Measurements from ENCODE around the gene CPLANE2. TPM values are rescaled to one million over a fixed set of nuclear protein-coding genes. Genes with fewer than 3 reads are reported as not detected.

The CPLANE2 gene
- polyA plus RNA-seq, 1 donor from 2014 or later = 5.7 TPM

DNA sequence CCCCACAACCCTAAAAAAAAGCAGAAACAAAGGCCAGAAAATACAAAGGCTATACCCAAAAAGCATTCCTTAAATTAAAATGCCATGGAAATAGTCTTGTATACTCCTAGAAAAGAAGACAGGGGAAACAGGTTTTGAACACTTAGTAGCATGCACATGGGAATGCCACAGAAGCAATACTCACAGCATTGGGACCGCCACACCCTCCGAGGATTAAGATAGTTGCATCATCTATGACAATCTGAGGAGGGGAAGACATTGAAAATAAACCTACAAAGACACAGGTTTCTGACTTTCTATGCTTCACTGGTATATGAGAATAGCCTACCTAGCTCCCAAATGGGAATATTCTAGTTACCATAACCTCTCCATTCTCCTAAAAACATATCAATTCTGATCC lies 15.9 kb upstream of the CPLANE2 start:
- no peaks in the 10 kb centered on the region for H3F3A ChIP-seq (ENCODE audit: insufficient read depth, low read length, poor library complexity, severe bottlenecking)
- H3K4me2 ChIP-seq (ENCODE audit: low read length) = no peak overlapping the region
- no peak overlapping the region for H3K27ac ChIP-seq (ENCODE audit: low read length)
- H4K20me1 ChIP-seq (ENCODE audit: insufficient read depth) = no peaks in the 10 kb centered on the region
- TF ChIP-seq EZH2 (IDR thresholded peaks at IDR 0.05; ENCODE audit: borderline replicate concordance, insufficient read depth, low read length, poor library complexity, severe bottlenecking) (no peak), POLR2AphosphoS5 (IDR thresholded peaks at IDR 0.05) (no peak), SMC3 (conservative IDR thresholded peaks at IDR 0.05; ENCODE audit: poor library complexity) (no peak), RAD21 (conservative IDR thresholded peaks at IDR 0.05) (no peak), EP300 (conservative IDR thresholded peaks at IDR 0.05; ENCODE audit: poor library complexity, severe bottlenecking) (no peak), TAF1 (IDR thresholded peaks at IDR 0.05; ENCODE audit: low read depth) (no peak), MXI1 (conservative IDR thresholded peaks at IDR 0.05; ENCODE audit: poor library complexity, severe bottlenecking) (no peak)
- TF ChIP-seq, protein P1, sequence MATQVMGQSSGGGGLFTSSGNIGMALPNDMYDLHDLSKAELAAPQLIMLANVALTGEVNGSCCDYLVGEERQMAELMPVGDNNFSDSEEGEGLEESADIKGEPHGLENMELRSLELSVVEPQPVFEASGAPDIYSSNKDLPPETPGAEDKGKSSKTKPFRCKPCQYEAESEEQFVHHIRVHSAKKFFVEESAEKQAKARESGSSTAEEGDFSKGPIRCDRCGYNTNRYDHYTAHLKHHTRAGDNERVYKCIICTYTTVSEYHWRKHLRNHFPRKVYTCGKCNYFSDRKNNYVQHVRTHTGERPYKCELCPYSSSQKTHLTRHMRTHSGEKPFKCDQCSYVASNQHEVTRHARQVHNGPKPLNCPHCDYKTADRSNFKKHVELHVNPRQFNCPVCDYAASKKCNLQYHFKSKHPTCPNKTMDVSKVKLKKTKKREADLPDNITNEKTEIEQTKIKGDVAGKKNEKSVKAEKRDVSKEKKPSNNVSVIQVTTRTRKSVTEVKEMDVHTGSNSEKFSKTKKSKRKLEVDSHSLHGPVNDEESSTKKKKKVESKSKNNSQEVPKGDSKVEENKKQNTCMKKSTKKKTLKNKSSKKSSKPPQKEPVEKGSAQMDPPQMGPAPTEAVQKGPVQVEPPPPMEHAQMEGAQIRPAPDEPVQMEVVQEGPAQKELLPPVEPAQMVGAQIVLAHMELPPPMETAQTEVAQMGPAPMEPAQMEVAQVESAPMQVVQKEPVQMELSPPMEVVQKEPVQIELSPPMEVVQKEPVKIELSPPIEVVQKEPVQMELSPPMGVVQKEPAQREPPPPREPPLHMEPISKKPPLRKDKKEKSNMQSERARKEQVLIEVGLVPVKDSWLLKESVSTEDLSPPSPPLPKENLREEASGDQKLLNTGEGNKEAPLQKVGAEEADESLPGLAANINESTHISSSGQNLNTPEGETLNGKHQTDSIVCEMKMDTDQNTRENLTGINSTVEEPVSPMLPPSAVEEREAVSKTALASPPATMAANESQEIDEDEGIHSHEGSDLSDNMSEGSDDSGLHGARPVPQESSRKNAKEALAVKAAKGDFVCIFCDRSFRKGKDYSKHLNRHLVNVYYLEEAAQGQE (IDR thresholded peaks at IDR 0.05; ENCODE audit: borderline replicate concordance) = no peak
- TF ChIP-seq, protein P2, sequence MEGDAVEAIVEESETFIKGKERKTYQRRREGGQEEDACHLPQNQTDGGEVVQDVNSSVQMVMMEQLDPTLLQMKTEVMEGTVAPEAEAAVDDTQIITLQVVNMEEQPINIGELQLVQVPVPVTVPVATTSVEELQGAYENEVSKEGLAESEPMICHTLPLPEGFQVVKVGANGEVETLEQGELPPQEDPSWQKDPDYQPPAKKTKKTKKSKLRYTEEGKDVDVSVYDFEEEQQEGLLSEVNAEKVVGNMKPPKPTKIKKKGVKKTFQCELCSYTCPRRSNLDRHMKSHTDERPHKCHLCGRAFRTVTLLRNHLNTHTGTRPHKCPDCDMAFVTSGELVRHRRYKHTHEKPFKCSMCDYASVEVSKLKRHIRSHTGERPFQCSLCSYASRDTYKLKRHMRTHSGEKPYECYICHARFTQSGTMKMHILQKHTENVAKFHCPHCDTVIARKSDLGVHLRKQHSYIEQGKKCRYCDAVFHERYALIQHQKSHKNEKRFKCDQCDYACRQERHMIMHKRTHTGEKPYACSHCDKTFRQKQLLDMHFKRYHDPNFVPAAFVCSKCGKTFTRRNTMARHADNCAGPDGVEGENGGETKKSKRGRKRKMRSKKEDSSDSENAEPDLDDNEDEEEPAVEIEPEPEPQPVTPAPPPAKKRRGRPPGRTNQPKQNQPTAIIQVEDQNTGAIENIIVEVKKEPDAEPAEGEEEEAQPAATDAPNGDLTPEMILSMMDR (IDR thresholded peaks at IDR 0.05; ENCODE audit: poor library complexity, severe bottlenecking) = no peak
- no peak overlapping the region for H3K4me3 ChIP-seq (ENCODE audit: low read length)
- no peak overlapping the region for H2AFZ ChIP-seq (ENCODE audit: low read depth, low read length)
- H3K36me3 ChIP-seq (ENCODE audit: insufficient read depth, low read length) = peaks cover 11% of the 10 kb centered on the region
- H3K27me3 ChIP-seq (ENCODE audit: insufficient read depth, low read depth, low read length) = no peaks in the 10 kb centered on the region
- H3K79me2 ChIP-seq (replicated peaks; ENCODE audit: insufficient read depth, low read length) = no peaks in the 10 kb centered on the region
- H3K9ac ChIP-seq (ENCODE audit: low read length) = no peak overlapping the region
- H3K9me2 ChIP-seq (ENCODE audit: insufficient read depth, low read length) = no peaks in the 10 kb centered on the region
- no peaks in the 10 kb centered on the region for H3K9me3 ChIP-seq (ENCODE audit: low read length)

DNA sequence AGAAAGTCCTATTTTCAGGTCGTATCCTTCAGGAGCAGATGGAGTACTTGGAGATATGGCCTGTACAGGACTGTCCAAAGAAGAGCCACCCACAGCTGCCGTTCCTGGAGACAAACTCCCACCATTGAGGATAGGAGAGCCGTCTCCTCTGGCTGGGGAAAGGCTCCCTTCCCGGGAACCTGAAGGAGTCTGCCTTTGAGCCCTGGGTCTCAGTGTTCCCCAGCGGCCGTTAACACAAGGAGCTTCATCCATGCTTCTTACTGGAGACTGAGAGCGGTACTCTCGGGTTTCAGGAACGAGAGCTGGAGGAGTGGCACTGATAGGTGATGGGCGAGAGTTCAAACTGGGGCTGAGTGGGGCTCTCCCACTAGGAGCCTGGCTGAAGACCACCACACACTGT lies 14.4 kb upstream of the CPLANE2 start:
- Histone ChIP-seq H3K4me3 (ENCODE audit: low read length) (no peak overlapping the region), H3K79me2 (replicated peaks; ENCODE audit: insufficient read depth, low read length) (no peaks in the 10 kb centered on the region), H2AFZ (ENCODE audit: low read depth, low read length) (no peak overlapping the region), H3F3A (ENCODE audit: insufficient read depth, low read length, poor library complexity, severe bottlenecking) (no peaks in the 10 kb centered on the region), H3K9me2 (ENCODE audit: insufficient read depth, low read length) (no peaks in the 10 kb centered on the region), H4K20me1 (ENCODE audit: insufficient read depth) (no peaks in the 10 kb centered on the region), H3K9ac (ENCODE audit: low read length) (no peak overlapping the region), H3K9me3 (ENCODE audit: low read length) (no peaks in the 10 kb centered on the region), H3K27me3 (ENCODE audit: insufficient read depth, low read depth, low read length) (no peaks in the 10 kb centered on the region), H3K27ac (ENCODE audit: low read length) (no peak overlapping the region), H3K4me2 (ENCODE audit: low read length) (no peak overlapping the region), H3K36me3 (ENCODE audit: insufficient read depth, low read length) (peaks cover 16% of the 10 kb centered on the region)
- TF ChIP-seq SMC3 (conservative IDR thresholded peaks at IDR 0.05; ENCODE audit: poor library complexity) = no peak
- TF ChIP-seq, protein P1 (IDR thresholded peaks at IDR 0.05; ENCODE audit: borderline replicate concordance) = no peak
- no peak for TF ChIP-seq TAF1 (IDR thresholded peaks at IDR 0.05; ENCODE audit: low read depth)
- TF ChIP-seq EZH2 (IDR thresholded peaks at IDR 0.05; ENCODE audit: borderline replicate concordance, insufficient read depth, low read length, poor library complexity, severe bottlenecking) = no peak
- TF ChIP-seq, protein P2 (IDR thresholded peaks at IDR 0.05; ENCODE audit: poor library complexity, severe bottlenecking) = no peak
- no peak for TF ChIP-seq EP300 (conservative IDR thresholded peaks at IDR 0.05; ENCODE audit: poor library complexity, severe bottlenecking)
- TF ChIP-seq MXI1 (conservative IDR thresholded peaks at IDR 0.05; ENCODE audit: poor library complexity, severe bottlenecking) = no peak
- no peak for TF ChIP-seq POLR2AphosphoS5 (IDR thresholded peaks at IDR 0.05)
- no peak for TF ChIP-seq RAD21 (conservative IDR thresholded peaks at IDR 0.05)
